DMS 273 treated with DMSO at 0.1 percent for 48 hours (cell line): Measurements from ENCODE around the gene TINAG.
"Not testable (repeated sequence)": the region's sequence is repeated elsewhere in the genome, so short reads cannot be mapped to it uniquely, and the experiment has no call there.

Experiments
- DNase-seq: peaks from one replicate; lab custom pipeline; 2025; lab: John Stamatoyannopoulos, UW

TINAG gene

DNA sequence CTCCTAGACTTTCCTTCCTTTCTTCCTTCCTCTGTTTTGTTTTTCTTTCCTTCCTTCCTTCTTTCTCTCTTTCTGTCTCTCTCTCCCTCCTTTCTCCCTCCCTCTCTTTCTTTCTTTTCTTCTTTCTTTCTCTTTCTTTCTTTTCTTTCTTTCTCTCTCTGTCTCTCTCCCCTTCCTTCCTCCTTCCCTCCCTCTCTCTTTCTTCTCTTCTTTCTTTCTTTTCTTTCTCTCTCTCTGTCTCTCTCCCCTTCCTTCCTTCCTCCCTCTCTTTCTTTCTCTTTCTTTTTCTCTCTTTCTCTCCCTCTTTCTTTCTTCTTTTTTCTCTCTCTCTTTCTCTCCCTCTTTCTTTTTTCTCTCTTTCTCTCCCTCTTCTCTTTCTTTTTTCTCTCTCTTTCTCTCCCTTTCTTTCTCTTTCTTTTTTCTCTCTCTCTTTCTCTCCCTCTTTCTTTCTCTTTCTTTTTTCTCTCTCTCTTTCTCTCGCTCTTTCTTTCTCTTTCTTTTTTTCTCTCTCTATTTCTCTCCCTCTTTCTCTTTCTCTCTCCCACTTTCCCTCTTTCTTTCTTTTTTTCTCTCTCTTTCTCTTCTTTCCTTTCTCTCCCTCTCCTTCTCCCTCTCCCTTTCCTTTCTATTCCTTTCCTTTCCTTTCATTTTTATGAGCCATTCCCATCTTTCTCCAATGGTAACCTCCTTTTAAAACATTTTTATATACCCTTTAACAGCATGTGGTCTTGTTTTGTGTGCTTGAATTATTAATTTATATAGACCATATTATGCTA lies 2.3 kb downstream of the TINAG start:
- DNase-seq, result no peak

DNA sequence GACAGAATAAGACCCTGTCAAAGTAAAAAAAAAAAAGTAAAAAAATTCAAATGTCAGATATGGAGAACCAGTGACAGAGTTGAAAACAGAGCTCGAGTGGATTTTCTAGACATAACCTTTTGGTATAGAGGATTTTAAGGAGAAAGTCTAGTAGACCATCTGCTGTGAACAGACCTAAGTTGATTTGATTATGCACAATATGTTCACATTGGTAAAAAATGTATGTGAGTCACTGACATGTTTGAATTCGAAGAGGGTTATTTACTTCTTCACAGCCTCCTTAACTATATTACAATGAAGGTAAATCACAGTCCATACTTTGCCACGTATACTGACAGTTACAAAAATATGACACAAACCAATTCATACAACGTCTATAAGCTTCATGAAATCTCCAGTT lies 7.4 kb downstream of the TINAG start:
- DNase-seq, result peak; percentile 23

DNA sequence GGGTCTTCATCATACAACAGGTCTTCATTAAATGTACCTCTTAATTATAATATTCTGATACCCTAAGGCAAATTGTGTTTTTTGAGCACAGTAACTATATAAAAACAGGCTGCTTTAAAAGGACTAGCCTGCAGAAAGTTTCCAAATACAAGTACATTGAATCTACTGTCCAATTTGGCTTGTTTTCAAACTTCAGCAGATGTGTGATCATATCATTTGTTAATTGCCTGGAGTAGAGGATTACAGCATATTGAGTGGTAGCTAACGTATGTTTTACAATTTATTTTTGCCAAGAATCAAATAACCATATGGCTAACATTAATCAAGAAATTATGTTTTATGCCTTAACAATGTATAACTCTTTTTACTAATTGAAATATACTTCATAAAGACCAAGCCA lies 12.6 kb downstream of the TINAG start:
- peak; percentile 91 for DNase-seq

GRCh38 chr6:54327631-54328030 lies 19.4 kb downstream of the TINAG start:
- DNase-seq, result no peak

DNA sequence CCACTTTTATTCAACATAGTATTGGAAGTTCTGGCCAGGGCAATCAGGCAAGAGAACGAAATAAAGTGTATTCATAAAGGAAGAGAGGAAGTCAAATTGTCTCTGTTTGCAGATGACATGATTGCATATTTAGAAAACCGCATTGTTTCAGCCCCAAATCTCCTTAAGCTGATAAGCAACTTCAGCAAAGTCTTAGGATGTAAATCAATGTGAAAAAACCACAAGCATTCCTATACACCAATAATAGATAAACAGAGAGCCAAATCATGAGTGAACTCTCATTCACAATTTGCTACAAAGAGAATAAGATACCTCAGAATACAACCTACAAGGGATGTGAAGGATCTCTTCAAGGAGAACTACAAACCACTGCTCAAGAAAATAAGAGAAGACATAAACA lies 23.3 kb downstream of the TINAG start:
- not testable (repeated sequence) for DNase-seq

DNA sequence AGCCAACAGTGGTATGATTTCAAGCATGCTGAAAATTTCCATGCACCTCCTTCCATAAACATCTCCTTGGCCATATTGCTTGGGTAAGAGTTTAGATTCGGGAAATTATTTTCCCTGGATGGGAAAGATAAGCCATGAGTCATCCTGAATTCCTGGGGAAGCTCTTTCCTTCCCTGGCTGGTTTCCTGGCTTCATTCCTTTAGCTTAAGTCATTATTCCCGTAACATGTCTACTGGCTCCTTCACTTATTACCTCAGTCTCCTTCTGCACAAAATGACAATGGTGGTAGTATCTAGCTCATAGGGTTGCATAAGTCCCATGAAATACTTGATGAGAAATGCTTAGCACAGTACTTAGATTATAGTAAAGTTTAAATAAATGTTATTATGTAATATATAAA lies 27.6 kb downstream of the TINAG start:
- DNase-seq, result no peak

- DNase-seq, result no peak
Observed at GRCh38 chr6:54353975-54354374, 45.7 kb downstream of the TINAG start.

DNA sequence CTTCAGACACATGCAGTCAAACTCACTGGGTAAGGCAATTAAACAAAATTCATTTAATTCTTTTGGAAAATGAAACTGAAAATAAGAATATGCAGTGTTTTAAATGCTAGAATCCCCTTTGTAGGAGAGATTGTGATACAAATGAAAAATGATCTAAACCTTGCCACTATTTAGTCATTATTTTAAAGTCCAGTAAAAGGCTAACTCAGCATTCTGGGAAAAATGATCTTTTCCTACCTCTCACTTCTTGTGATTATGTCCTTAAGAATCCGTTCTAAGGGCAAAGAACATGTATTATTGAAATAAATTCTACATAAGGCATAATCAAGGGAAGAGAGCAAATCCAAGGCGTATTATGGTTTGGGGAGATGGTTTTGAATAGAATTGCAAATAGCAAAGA lies 46.4 kb downstream of the TINAG start:
- no peak for DNase-seq

DNA sequence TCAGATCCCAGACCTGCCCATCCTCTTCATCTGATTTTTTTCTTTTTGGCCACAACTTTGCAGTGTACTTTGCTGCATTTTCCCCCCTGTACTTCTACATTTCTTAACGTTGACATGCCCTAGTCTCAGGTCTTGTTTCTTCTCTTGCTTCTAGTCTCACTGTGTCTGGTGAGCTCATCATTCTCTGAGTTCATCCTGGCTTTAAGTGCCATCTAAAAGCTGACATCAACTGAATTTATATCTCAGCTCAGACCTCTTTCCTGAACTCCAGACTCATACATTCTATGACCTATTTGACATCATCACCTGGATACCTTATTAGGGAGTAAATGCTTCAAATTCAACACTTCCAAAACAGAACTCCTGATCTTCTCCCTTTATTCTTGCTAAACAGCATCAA lies 48.9 kb downstream of the TINAG start:
- no peak for DNase-seq

GRCh38 chr6:54361188-54361587 lies 52.9 kb downstream of the TINAG start:
- no peak for DNase-seq

DNA sequence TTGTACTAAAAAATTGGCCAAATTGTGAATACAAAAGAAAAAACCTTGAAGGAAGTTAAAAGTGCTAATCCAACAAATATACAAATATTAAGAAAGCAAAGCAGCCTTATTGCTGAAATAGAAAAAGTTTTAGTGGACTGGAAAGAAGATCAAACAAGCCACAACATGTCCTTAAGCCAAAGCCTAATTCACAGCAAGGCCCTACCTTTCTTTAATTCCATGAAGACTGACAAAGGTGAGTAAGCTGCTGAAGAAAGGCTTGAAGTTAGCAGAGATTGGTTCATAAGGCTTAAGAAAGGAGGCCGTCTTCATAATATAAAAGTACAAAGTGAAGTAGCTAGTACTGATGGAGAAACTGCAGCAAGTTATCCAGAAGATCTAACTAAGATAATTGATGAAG lies 53.5 kb downstream of the TINAG start:
- DNase-seq, result no peak

GRCh38 chr6:54366667-54367327 lies 58.6 kb downstream of the TINAG start:
- no peak for DNase-seq

- no peak for DNase-seq
Observed at GRCh38 chr6:54377776-54378175, 69.5 kb downstream of the TINAG start.

GRCh38 chr6:54386295-54386694 lies 78.1 kb downstream of the TINAG start:
- DNase-seq, result no peak

- no peak for DNase-seq
Observed at GRCh38 chr6:54390362-54390761, 82.1 kb downstream of the TINAG start.

DNA sequence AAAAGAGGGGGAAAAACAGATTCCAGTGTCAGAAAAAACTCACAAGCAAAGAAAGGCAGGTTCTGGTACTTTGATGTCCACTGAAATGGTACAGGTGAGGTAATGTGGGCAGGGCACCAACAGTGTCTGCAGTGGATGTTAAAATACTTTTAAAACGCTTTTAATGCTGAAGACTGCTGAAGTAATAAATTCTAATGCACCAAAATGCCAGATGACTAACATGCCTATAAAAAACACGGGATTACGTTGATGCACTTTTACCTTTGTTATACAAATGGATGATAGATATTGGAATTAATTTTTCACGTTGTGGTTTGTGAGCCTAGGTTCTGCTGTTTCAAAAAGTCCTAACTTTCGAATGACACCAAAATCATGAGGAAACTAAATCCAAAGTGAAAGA lies 83.3 kb downstream of the TINAG start:
- no peak for DNase-seq

DNA sequence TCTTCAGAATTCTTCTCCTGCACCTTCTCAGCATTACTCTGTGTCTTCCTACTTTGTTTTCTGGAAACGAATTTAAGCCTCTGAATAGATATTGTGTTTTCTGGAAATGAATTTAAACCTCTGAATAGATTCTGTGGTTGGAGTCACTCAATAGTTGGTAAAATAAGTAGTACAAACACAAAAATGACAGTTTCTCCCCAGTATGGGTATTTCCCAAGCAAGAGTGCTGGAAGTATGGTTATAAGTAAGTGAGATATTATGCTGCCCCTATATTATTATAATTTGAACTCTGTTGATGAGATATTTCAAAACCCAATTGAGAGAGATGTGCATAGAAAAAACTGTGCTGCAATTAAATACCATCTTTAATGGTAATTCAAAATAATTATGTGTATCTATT lies 94.9 kb downstream of the TINAG start:
- DNase-seq, result no peak

DNA sequence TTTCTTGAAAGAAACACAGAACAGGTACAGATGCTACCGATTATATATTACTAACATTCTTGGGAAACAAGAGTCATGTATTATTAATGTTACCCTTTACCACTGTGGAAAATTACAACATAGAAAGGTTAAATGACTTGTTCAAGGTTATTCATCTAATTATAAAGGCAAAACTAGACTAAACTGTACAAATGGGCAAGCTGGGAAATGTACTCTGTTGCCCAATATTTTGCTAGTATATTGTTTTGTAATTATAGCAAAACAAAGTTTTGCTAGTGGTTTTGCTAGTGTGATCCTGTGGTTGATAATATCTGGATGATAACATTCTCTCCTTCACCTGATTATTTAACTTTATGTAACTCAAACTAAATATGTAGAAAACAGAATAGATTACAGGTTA lies 96.5 kb downstream of the TINAG start:
- DNase-seq, result no peak

GRCh38 chr6:54411767-54412166 lies 103.5 kb downstream of the TINAG start:
- DNase-seq, result no peak

DNA sequence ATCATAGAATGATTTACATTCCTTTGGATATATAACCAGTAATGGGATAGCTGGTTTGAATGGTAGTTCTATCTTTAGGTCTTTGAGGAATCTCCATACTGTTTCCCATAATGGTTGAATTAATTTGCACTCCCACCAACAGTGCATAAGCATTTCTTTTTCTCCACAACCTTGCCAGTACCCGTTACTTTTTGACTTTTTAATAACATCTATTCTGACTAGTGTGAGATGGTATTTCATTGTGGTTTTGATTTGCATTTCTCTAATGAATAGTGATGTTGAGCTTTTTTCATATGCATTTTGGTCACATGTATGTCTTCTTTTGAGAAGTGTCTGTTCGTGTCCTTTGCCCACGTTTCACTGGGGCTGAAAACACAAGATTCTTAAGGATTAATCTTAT lies 107.3 kb downstream of the TINAG start:
- DNase-seq, result no peak

- DNase-seq, result no peak
Observed at GRCh38 chr6:54419885-54420284, 111.6 kb downstream of the TINAG start.

DNA sequence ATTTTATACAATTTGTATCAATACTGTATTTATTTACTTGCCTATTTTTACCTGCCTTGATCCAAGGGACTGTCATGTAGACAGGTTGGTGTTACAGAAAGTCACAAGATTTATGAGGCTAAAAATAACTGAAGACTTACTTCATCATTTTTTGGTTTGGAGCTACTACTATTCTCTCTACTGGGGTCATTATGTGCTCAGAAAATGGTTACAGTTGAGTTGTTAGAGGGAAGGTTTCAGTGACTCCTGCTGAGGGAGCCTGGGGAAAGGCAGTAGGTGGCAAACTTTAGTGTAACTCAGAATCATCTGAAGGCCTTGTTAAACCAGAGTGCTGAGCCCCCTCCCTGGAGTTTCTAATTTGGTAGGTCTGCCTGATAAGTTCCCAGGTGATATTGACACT lies 118.8 kb downstream of the TINAG start:
- DNase-seq, result no peak

- no peak for DNase-seq
Observed at GRCh38 chr6:54427396-54427937, 119.2 kb downstream of the TINAG start.

GRCh38 chr6:54428431-54428830 lies 120.2 kb downstream of the TINAG start:
- no peak for DNase-seq
